ENCODE measurements around the gene HOXA13.

The HOXA13 gene

DNA sequence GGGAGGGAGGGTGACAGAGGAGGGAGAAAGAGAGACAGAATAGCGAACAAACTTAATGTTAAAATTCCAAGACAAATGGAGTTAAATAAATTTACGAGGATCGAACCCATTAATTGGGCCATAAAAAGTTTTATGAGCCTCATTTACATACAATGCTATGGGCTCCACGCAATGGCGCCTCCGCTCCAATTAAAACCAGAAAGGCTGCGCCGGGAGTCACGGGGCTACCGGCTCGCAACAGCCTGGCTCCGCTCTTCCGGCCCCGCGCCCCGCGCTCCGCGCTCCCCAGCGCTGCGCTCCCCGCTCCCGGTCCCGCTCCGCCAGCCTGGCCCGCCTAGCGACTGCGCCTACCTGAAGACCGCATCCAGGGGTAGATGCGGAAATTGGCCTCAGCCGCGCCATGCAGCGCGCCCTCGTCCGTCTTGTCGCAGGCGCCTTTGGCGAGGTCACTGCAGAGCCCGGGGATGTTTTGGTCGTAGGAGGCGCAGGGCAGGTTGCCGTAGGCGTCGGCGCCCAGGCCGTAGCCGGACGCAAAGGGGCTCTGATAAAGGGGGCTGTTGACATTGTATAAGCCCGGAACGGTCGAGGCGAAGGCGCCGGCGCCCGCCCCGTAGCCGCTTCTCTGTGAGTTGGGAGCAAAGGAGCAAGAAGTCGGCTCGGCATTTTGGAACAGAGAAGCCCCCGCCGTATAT, 43.9 kb downstream of the HOXA13 start:
- H3K27me3 ChIP-seq (ENCODE audit: insufficient read depth, low read length, poor library complexity): peaks cover 95% of the 10 kb centered on the region
- H2BK5ac ChIP-seq (ENCODE audit: low read length): no peak overlapping the region
- H3K36me3 ChIP-seq (ENCODE audit: control insufficient read depth, insufficient read depth, low read length): no peaks in the 10 kb centered on the region
- WGBS (ENCODE audit: extremely low coverage, insufficient coverage, low lambda C conversion rate): no CpG with 5 or more reads among the region's 63 CpGs
- H3K27ac ChIP-seq (ENCODE audit: low read depth, low read length): no peak overlapping the region
- no peak overlapping the region for H3K4me3 ChIP-seq (ENCODE audit: low read length)
- no peaks in the 10 kb centered on the region for H3K79me1 ChIP-seq (ENCODE audit: low read length)
- no peak overlapping the region for H2BK120ac ChIP-seq (ENCODE audit: low read depth, low read length)
- H3K9ac ChIP-seq (ENCODE audit: low read length): no peak overlapping the region
- H3K4me1 ChIP-seq (ENCODE audit: control insufficient read depth, low read depth, low read length): no peaks in the 10 kb centered on the region
- no peak overlapping the region for H3K4ac ChIP-seq (ENCODE audit: low read depth, low read length)
- no peak overlapping the region for H4K5ac ChIP-seq (ENCODE audit: low read length)
- no peak overlapping the region for H2BK15ac ChIP-seq (replicated peaks; ENCODE audit: low read depth)
- no peak overlapping the region for H2AK5ac ChIP-seq (ENCODE audit: low read length)
- no peak overlapping the region for H3K56ac ChIP-seq (ENCODE audit: low read length)
- no peak overlapping the region for H4K8ac ChIP-seq (ENCODE audit: low read depth, low read length)
- no peak overlapping the region for H3K23ac ChIP-seq (ENCODE audit: low read length)
- peak overlapping the region; percentile 35 for H3K4me2 ChIP-seq (ENCODE audit: low read length)
- DNase-seq: no peak
- no peak overlapping the region for H3K18ac ChIP-seq (ENCODE audit: low read length)
- no peaks in the 10 kb centered on the region for H3K79me2 ChIP-seq (ENCODE audit: control insufficient read depth, insufficient read depth, low read length)

DNA sequence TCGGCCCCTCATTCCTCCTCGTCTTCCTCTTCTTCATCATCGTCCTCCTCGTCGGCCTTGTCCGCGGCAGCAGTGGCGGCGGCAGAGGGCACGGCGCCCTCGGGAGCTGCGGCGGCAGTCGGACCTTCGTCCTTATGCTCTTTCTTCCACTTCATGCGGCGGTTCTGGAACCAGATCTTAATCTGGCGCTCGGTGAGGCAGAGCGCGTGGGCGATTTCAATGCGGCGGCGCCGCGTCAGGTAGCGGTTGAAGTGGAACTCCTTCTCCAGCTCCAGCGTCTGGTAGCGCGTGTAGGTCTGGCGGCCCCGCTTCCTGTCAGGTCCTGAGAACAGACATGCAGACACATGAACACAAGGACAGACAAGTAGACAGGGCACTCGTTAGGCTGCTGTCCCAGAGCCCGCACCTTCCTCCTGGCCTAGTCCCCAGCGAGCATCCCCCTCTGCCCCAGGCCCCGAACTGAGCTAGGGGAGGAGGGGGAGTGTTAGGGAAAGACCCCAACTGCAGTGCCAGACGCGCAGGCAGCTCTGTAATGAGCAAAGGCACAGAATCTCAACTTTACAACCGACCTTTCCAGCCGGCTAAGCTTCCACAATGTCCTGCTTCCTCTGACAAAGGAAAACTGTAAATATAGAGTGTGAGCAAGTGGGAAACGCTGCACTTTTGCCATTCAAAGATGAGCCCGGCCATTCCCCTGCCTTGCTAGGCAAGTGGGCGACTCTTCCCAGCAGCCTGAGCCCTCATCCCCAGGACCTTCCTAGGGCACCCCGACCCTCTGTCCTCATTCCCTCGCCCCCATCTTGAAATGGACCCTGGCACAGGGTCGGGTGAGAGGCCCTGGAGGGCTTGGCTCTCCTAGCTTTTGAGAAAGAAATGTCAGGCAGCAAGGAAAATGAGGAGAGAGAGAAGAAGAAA, 44.7 kb downstream of the HOXA13 start:
- Histone ChIP-seq H2AK5ac (ENCODE audit: low read length) (no peak overlapping the region), H4K5ac (ENCODE audit: low read length) (no peak overlapping the region), H3K27me3 (ENCODE audit: insufficient read depth, low read length, poor library complexity) (peaks cover 94% of the 10 kb centered on the region), H3K18ac (ENCODE audit: low read length) (no peak overlapping the region), H3K9ac (ENCODE audit: low read length) (no peak overlapping the region), H3K56ac (ENCODE audit: low read length) (no peak overlapping the region), H3K79me1 (ENCODE audit: low read length) (no peaks in the 10 kb centered on the region), H3K4me2 (ENCODE audit: low read length) (no peak overlapping the region), H3K23ac (ENCODE audit: low read length) (no peak overlapping the region), H3K79me2 (ENCODE audit: control insufficient read depth, insufficient read depth, low read length) (no peaks in the 10 kb centered on the region), H2BK15ac (replicated peaks; ENCODE audit: low read depth) (no peak overlapping the region), H2BK5ac (ENCODE audit: low read length) (no peak overlapping the region), H3K36me3 (ENCODE audit: control insufficient read depth, insufficient read depth, low read length) (no peaks in the 10 kb centered on the region), H3K4ac (ENCODE audit: low read depth, low read length) (no peak overlapping the region), H3K4me3 (ENCODE audit: low read length) (no peak overlapping the region), H4K8ac (ENCODE audit: low read depth, low read length) (no peak overlapping the region), H2BK120ac (ENCODE audit: low read depth, low read length) (no peak overlapping the region), H3K27ac (ENCODE audit: low read depth, low read length) (no peak overlapping the region), H3K4me1 (ENCODE audit: control insufficient read depth, low read depth, low read length) (no peaks in the 10 kb centered on the region)
- no CpG with 5 or more reads among the region's 48 CpGs for WGBS (ENCODE audit: extremely low coverage, insufficient coverage, low lambda C conversion rate)
- no peak for DNase-seq

GRCh38 chr7:27154369-27154768, 45.5 kb downstream of the HOXA13 start:
- Histone ChIP-seq H4K5ac (ENCODE audit: low read length) (no peak overlapping the region), H3K79me1 (ENCODE audit: low read length) (no peaks in the 10 kb centered on the region), H2BK5ac (ENCODE audit: low read length) (no peak overlapping the region), H2AK5ac (ENCODE audit: low read length) (no peak overlapping the region), H3K36me3 (ENCODE audit: control insufficient read depth, insufficient read depth, low read length) (no peaks in the 10 kb centered on the region), H3K9ac (ENCODE audit: low read length) (no peak overlapping the region), H3K27me3 (ENCODE audit: insufficient read depth, low read length, poor library complexity) (peaks cover 92% of the 10 kb centered on the region), H3K18ac (ENCODE audit: low read length) (no peak overlapping the region), H3K23ac (ENCODE audit: low read length) (no peak overlapping the region), H3K4ac (ENCODE audit: low read depth, low read length) (no peak overlapping the region), H2BK15ac (replicated peaks; ENCODE audit: low read depth) (no peak overlapping the region), H3K27ac (ENCODE audit: low read depth, low read length) (no peak overlapping the region), H3K4me2 (ENCODE audit: low read length) (no peak overlapping the region), H3K56ac (ENCODE audit: low read length) (no peak overlapping the region), H3K4me3 (ENCODE audit: low read length) (no peak overlapping the region), H4K8ac (ENCODE audit: low read depth, low read length) (no peak overlapping the region), H3K4me1 (ENCODE audit: control insufficient read depth, low read depth, low read length) (no peaks in the 10 kb centered on the region), H3K79me2 (ENCODE audit: control insufficient read depth, insufficient read depth, low read length) (no peaks in the 10 kb centered on the region), H2BK120ac (ENCODE audit: low read depth, low read length) (no peak overlapping the region)
- WGBS (ENCODE audit: extremely low coverage, insufficient coverage, low lambda C conversion rate): no CpG with 5 or more reads among the region's 10 CpGs
- DNase-seq: no peak

DNA sequence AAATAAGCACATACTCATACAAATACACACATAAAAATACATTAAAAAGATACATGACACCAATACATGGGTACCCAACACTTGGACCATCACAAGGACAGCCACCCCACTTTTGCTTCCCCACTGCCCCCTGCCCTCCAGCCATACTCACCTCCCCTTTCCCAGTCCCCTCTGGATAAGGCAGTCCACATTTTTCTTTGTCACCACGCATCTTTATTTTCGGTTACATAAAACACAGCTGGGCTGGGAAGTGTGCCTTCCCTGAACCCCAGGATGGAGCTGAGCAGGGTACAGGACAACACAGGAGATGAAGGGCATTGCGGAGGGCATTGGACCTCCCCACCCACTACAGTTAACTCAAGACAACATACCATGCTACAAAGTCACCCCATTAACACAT, 46.4 kb downstream of the HOXA13 start:
- Histone ChIP-seq H3K79me2 (ENCODE audit: control insufficient read depth, insufficient read depth, low read length) (no peaks in the 10 kb centered on the region), H3K4me3 (ENCODE audit: low read length) (no peak overlapping the region)

DNA sequence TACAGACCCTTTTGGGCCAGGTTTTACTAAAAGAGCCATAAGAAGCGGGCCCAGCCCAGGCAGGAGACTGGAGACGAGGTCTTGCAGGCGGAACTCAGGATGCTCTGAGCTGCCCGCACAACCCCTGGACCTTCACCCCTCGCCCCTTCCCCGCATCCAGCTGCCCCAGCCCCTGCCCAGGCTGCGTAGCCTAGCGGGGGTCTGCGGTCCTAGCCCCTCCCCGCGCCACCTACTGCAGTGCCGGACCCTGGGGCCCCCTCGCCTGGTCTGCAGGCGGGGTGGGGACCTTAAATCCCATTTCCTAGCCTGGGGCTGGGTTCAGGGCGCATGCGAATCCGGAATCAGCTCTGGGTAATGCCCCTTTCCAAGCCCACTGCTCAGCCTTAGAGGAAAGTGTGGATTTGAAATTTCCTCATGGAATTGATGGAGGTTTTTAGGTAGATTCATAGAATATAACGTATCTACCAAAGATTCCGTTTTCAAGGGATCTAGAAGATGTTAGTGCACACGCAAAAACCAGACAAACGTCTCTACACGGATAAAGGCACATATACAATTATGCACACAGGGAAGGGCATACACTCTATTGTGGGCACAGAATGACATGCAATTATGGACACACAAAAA, 47.0 kb downstream of the HOXA13 start:
- Histone ChIP-seq H3K56ac (ENCODE audit: low read length) (no peak overlapping the region), H3K4ac (ENCODE audit: low read depth, low read length) (no peak overlapping the region), H2BK120ac (ENCODE audit: low read depth, low read length) (no peak overlapping the region), H3K4me2 (ENCODE audit: low read length) (no peak overlapping the region), H3K9ac (ENCODE audit: low read length) (no peak overlapping the region), H2BK5ac (ENCODE audit: low read length) (no peak overlapping the region), H3K27me3 (ENCODE audit: insufficient read depth, low read length, poor library complexity) (peaks cover 92% of the 10 kb centered on the region), H4K8ac (ENCODE audit: low read depth, low read length) (no peak overlapping the region), H2AK5ac (ENCODE audit: low read length) (no peak overlapping the region), H3K4me3 (ENCODE audit: low read length) (no peak overlapping the region), H3K23ac (ENCODE audit: low read length) (no peak overlapping the region), H3K79me1 (ENCODE audit: low read length) (no peaks in the 10 kb centered on the region), H3K27ac (ENCODE audit: low read depth, low read length) (no peak overlapping the region), H3K18ac (ENCODE audit: low read length) (no peak overlapping the region), H3K79me2 (ENCODE audit: control insufficient read depth, insufficient read depth, low read length) (no peaks in the 10 kb centered on the region), H3K4me1 (ENCODE audit: control insufficient read depth, low read depth, low read length) (no peaks in the 10 kb centered on the region), H4K5ac (ENCODE audit: low read length) (no peak overlapping the region), H2BK15ac (replicated peaks; ENCODE audit: low read depth) (no peak overlapping the region), H3K36me3 (ENCODE audit: control insufficient read depth, insufficient read depth, low read length) (no peaks in the 10 kb centered on the region)
- no peak for DNase-seq
- WGBS (ENCODE audit: extremely low coverage, insufficient coverage, low lambda C conversion rate): no CpG with 5 or more reads among the region's 22 CpGs

More for the DNA sequence above, 46.4 kb downstream of the HOXA13 start:
- Histone ChIP-seq H3K27me3 (ENCODE audit: insufficient read depth, low read length, poor library complexity) (peaks cover 92% of the 10 kb centered on the region), H3K27ac (ENCODE audit: low read depth, low read length) (no peak overlapping the region), H4K8ac (ENCODE audit: low read depth, low read length) (no peak overlapping the region), H2BK120ac (ENCODE audit: low read depth, low read length) (no peak overlapping the region), H3K23ac (ENCODE audit: low read length) (no peak overlapping the region), H2BK15ac (replicated peaks; ENCODE audit: low read depth) (no peak overlapping the region), H3K36me3 (ENCODE audit: control insufficient read depth, insufficient read depth, low read length) (no peaks in the 10 kb centered on the region), H3K4ac (ENCODE audit: low read depth, low read length) (no peak overlapping the region), H3K56ac (ENCODE audit: low read length) (no peak overlapping the region), H3K4me2 (ENCODE audit: low read length) (no peak overlapping the region), H3K79me1 (ENCODE audit: low read length) (no peaks in the 10 kb centered on the region), H3K9ac (ENCODE audit: low read length) (no peak overlapping the region), H3K4me1 (ENCODE audit: control insufficient read depth, low read depth, low read length) (no peaks in the 10 kb centered on the region), H3K18ac (ENCODE audit: low read length) (no peak overlapping the region), H2BK5ac (ENCODE audit: low read length) (no peak overlapping the region), H4K5ac (ENCODE audit: low read length) (no peak overlapping the region), H2AK5ac (ENCODE audit: low read length) (no peak overlapping the region)
- DNase-seq: no peak
- no CpG with 5 or more reads among the region's 3 CpGs for WGBS (ENCODE audit: extremely low coverage, insufficient coverage, low lambda C conversion rate)
